Natural killer cell (primary cell): Measurements from ENCODE around the gene MARK2. TPM values are rescaled to one million over a fixed set of nuclear protein-coding genes. Genes with fewer than 3 reads are reported as not detected.

Experiments used
- ATAC-seq, 3 donors: fragments of 150-1000 bp in 2 of 3; fragments of 200-7000 bp in 1 of 3; cut with Tn5 transposase; 1 replicate in 1 of 3; 2 replicates in 2 of 3; pipeline ENCODE4 v1.10.0; 2021; ENCODE audit warnings: mild to moderate bottlenecking in 2 of 3, moderate library complexity in 2 of 3
- DNase-seq, 2 donors: peaks; one replicate each; pipeline versions ENCODE4 v3.0.0 to v3.0.0-alpha.2; 2013 to 2021; ENCODE audit warnings: mixed read lengths in 1 of 2
- H3K27ac ChIP-seq: one replicate; pipeline ENCODE4 v1.5.1; 2013; ENCODE audit warnings: mild to moderate bottlenecking, low read length
- H3K27me3 ChIP-seq: one replicate; pipeline ENCODE4 v1.6.1; 2013; ENCODE audit warnings: low read length; ENCODE audit not compliant: control insufficient read depth, insufficient read depth
- H3K36me3 ChIP-seq: one replicate; pipeline ENCODE4 v1.6.1; 2013; ENCODE audit warnings: low read length; ENCODE audit not compliant: control insufficient read depth, insufficient read depth
- H3K4me1 ChIP-seq: one replicate; pipeline ENCODE4 v1.6.1; 2013; ENCODE audit warnings: low read length; ENCODE audit not compliant: control insufficient read depth, insufficient read depth
- H3K4me3 ChIP-seq: one replicate; pipeline ENCODE4 v1.5.1; 2013; ENCODE audit warnings: low read length
- H3K9me3 ChIP-seq: one replicate; pipeline ENCODE4 v1.6.1; 2013; ENCODE audit warnings: low read length; ENCODE audit not compliant: control insufficient read depth, insufficient read depth
- H3K27ac Mint-ChIP-seq, 2 donors: one replicate each; pipeline ENCODE4 v1.8.0; 2022; ENCODE audit warnings: mild to moderate bottlenecking in 2 of 2, mixed read lengths in 2 of 2, moderate library complexity in 1 of 2
- H3K27me3 Mint-ChIP-seq, 2 donors: one replicate each; pipeline ENCODE4 v1.8.0; 2022; ENCODE audit warnings: low read depth in 2 of 2, mixed read lengths in 2 of 2
- H3K36me3 Mint-ChIP-seq: one replicate; pipeline ENCODE4 v1.8.0; 2022; ENCODE audit warnings: mixed read lengths
- H3K4me1 Mint-ChIP-seq, 2 donors: one replicate each; pipeline ENCODE4 v1.8.0; 2022; ENCODE audit warnings: mixed read lengths in 2 of 2
- H3K4me3 Mint-ChIP-seq: one replicate; pipeline ENCODE4 v1.8.0; 2022; ENCODE audit warnings: mild to moderate bottlenecking, moderate library complexity, mixed read lengths
- H3K9me3 Mint-ChIP-seq, 2 donors: one replicate each; pipeline ENCODE4 v1.8.0; 2022; ENCODE audit warnings: mixed read lengths in 2 of 2
- WGBS: methylation state at CpG from one replicate; pipeline ENCODE4 v1.1.7; 2013; ENCODE audit warnings: missing lambda C conversion rate; ENCODE audit not compliant: insufficient coverage; 5-methylcytosine and 5-hydroxymethylcytosine counted together
- intact Hi-C: fragments of 100-400 bp; cut with micrococcal nuclease; formaldehyde crosslinking; loops from one replicate; pipeline ENCODE4 v1.14.2; 2022
- total RNA-seq, 4 donors: library from RNA; stranded (reverse); fragments of 120-200 nt in 1 of 4; gene quantifications; one replicate each; pipeline versions ENCODE4 v1.2.3 to v1.2.4, GENCODE V29; 2013 to 2022
- TF ChIP-seq, protein P1 (sequence below): fragments of 200-600 bp; IDR thresholded peaks from one replicate; pipeline ENCODE4 v1.8.0; 2022; ENCODE audit warnings: antibody characterized with exemption

Gene MARK2
- total RNA-seq, 3 donors from 2014 or later (not counting 1 experiment from before 2014, with no cell fraction given), result 63.8 to 88.4 (median 80.2) TPM

DNA sequence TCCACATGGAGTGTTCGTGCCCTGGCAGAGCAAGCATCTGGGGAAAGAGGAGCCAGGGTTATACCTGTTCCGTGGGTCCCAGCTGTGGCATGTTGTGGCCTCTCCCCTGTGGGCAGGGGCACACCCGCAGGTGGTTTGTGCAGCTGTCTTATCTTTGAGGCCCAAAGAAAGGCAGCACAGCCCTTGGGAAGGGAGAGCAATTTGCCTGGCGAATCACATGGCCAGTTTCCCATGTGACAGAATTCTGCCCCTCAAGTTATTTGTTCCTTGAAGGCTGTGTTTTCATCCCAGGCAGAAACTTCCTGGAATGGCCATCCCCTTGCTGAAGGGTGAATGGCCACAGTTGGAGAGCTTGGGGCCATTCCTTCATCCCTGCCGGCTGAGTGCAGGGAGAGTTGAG lies 119.1 kb downstream of the MARK2 start:
- 85% methylated on average over 4 of the region's 5 CpGs for WGBS
- TF ChIP-seq, protein P1, sequence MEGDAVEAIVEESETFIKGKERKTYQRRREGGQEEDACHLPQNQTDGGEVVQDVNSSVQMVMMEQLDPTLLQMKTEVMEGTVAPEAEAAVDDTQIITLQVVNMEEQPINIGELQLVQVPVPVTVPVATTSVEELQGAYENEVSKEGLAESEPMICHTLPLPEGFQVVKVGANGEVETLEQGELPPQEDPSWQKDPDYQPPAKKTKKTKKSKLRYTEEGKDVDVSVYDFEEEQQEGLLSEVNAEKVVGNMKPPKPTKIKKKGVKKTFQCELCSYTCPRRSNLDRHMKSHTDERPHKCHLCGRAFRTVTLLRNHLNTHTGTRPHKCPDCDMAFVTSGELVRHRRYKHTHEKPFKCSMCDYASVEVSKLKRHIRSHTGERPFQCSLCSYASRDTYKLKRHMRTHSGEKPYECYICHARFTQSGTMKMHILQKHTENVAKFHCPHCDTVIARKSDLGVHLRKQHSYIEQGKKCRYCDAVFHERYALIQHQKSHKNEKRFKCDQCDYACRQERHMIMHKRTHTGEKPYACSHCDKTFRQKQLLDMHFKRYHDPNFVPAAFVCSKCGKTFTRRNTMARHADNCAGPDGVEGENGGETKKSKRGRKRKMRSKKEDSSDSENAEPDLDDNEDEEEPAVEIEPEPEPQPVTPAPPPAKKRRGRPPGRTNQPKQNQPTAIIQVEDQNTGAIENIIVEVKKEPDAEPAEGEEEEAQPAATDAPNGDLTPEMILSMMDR, result no peak

More for the DNA sequence above, 119.1 kb downstream of the MARK2 start:
- DNase-seq (no peak), ATAC-seq (no peak)
- Mint-ChIP-seq H3K36me3 (no peaks in the 10 kb centered on the region), H3K9me3 (no peaks in the 10 kb centered on the region), H3K4me1 (peaks cover 31 to 56% of the 10 kb centered on the region in 2 donors), H3K4me3 (no peak overlapping the region), H3K27me3 (peaks cover 0 to 3% of the 10 kb centered on the region in 2 donors), H3K27ac (no peak overlapping the region)
- H3K4me3 ChIP-seq, result no peak overlapping the region
- intact Hi-C loops, result no loop called here
- H3K27me3 ChIP-seq, result no peaks in the 10 kb centered on the region
- H3K9me3 ChIP-seq, result no peaks in the 10 kb centered on the region
- H3K27ac ChIP-seq, result no peak overlapping the region
- peaks cover 34% of the 10 kb centered on the region for H3K36me3 ChIP-seq
- peaks cover 54% of the 10 kb centered on the region for H3K4me1 ChIP-seq

Other genes with a start within 250 kb of the MARK2 start
- 10 to 100 TPM; 32.5 to 34.1 (median 34.1) TPM for gene PLAAT3, start 224.7 kb upstream of the MARK2 start, total RNA-seq
- gene ATL3, start 167.7 kb upstream of the MARK2 start, total RNA-seq, result 10 to 100 TPM; 35.7 to 46.8 (median 41.6) TPM
- 10 to 100 TPM; 36.9 to 43.0 (median 37.6) TPM for gene RTN3, start 157.6 kb upstream of the MARK2 start, total RNA-seq
- 1 to 10 TPM; 3.7 to 5.3 (median 4.8) TPM for gene ZFTA, start 70.3 kb upstream of the MARK2 start, total RNA-seq
- gene SPINDOC, start 25.7 kb upstream of the MARK2 start, total RNA-seq, result 10 to 100 TPM; 15.6 to 25.3 (median 21.1) TPM
- gene RCOR2, start 78.1 kb downstream of the MARK2 start, total RNA-seq, result not detected
- gene NAA40, start 99.9 kb downstream of the MARK2 start, total RNA-seq, result 10 to 100 TPM; 44.8 to 72.1 (median 57.4) TPM
- 100 to 1,000 TPM; 143 to 166 (median 145) TPM for gene COX8A, start 135.5 kb downstream of the MARK2 start, total RNA-seq
- gene OTUB1, start 147.3 kb downstream of the MARK2 start, total RNA-seq, result 10 to 100 TPM; 73.6 to 88.9 (median 82.4) TPM
- gene FLRT1, start 196.8 kb downstream of the MARK2 start, total RNA-seq, result not detected